ENCODE results near the gene BMPR2.

DNA sequence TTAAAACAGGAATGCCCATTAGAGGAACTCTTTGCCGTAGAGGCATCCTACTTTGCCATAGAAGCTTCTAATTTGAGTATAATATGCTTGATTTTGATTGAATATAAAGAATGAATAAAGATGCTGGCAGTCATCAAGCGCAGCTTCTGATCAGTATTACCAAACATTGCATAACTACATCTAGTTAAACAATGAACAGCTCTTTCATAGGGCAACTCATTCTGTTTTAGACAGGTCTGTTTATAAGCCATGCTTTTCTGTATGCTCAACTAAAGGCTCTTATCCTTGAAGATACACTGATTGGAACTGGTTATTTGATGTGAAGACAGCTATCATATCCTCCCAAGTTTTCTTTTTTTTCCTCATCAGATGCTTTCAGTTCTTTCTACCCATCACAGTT lies 136.0 kb downstream of the BMPR2 start:
- TF ChIP-seq, protein P1, sequence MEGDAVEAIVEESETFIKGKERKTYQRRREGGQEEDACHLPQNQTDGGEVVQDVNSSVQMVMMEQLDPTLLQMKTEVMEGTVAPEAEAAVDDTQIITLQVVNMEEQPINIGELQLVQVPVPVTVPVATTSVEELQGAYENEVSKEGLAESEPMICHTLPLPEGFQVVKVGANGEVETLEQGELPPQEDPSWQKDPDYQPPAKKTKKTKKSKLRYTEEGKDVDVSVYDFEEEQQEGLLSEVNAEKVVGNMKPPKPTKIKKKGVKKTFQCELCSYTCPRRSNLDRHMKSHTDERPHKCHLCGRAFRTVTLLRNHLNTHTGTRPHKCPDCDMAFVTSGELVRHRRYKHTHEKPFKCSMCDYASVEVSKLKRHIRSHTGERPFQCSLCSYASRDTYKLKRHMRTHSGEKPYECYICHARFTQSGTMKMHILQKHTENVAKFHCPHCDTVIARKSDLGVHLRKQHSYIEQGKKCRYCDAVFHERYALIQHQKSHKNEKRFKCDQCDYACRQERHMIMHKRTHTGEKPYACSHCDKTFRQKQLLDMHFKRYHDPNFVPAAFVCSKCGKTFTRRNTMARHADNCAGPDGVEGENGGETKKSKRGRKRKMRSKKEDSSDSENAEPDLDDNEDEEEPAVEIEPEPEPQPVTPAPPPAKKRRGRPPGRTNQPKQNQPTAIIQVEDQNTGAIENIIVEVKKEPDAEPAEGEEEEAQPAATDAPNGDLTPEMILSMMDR (IDR thresholded peaks at IDR 0.05), result no peak
- TF ChIP-seq POLR2A (IDR thresholded peaks at IDR 0.05), result no peak

All from testis (tissue), 2 donors.